H1 (cell line): ENCODE measurements around the gene HDAC9. TPM values are rescaled to one million over a fixed set of nuclear protein-coding genes. Genes with fewer than 3 reads are reported as not detected.

ENCODE experiments used
- ATF2 ChIP-seq: IDR thresholded peaks from 2 replicates; pipeline ENCODE4 v1.6.1; 2012; ENCODE audit warnings: low read length, inconsistent platforms
- CHD7 ChIP-seq: fragments of 300-600 bp; sonication (generic); IDR thresholded peaks from 2 replicates; pipeline ENCODE4 v1.7.1; 2012; ENCODE audit warnings: low read length, moderate library complexity, mild to moderate bottlenecking, inconsistent platforms; ENCODE audit not compliant: insufficient replicate concordance
- USF2 ChIP-seq: IDR thresholded peaks from 2 replicates; pipeline ENCODE4 v1.6.1; 2011; ENCODE audit warnings: low read length, improper control_type of control experiment
- polyA plus RNA-seq, 7 experiments: library from polyadenylated mRNA; depleted of rRNA in 3 of 7; stranded (reverse) in 5 of 7; unstranded in 2 of 7; fragments of >200 nt in 5 of 7; fragments of 200-250 nt in 2 of 7; gene quantifications; 1 replicate in 5 of 7; 2 replicates in 1 of 7; 4 replicates in 1 of 7; pipeline versions ENCODE4 v1.2.1 to v1.2.3, GENCODE V29; 2011 to 2013; ENCODE audit warnings: missing spikeins in 2 of 7, mixed read lengths in 2 of 7
- total RNA-seq: library from RNA; stranded (reverse); fragmentation: NEBNext Ultra II Directional; extraction: Animal tissue kit (Norgen Biotek cat#: 25700); gene quantifications from 2 replicates; pipeline ENCODE4 v1.2.1, GENCODE V29; 2021

Gene HDAC9
- total and polyA plus RNA-seq, 2 of the 8 experiments (the other 6 are each of a cell fraction or from before 2014, with no cell fraction given), result 9.5 to 13.1 TPM

- TF ChIP-seq CHD7 (no peak), USF2 (no peak), ATF2 (no peak)
Observed at GRCh38 chr7:18509481-18509880, 13.9 kb downstream of the HDAC9 start (continued).
